B cell (primary cell): Measurements from ENCODE around the gene SIX1. TPM values are rescaled to one million over a fixed set of nuclear protein-coding genes. Genes with fewer than 3 reads are reported as not detected.

Experiments used
- ATAC-seq: fragments of 200-7000 bp; cut with Tn5 transposase; one replicate; pipeline ENCODE4 v1.10.0; 2021; ENCODE audit warnings: low read depth, mild to moderate bottlenecking, moderate number of reproducible peaks, moderate library complexity
- CTCF ChIA-PET: fragments of 350-600 bp; sonication (Branson Sonifier 250); formaldehyde crosslinking; loops from one replicate; lab custom pipeline; 2021; ENCODE audit warnings: antibody characterized with exemption, inconsistent platforms; lab: Charles Lee
- POLR2A ChIA-PET: fragments of 350-600 bp; sonication (Branson Sonifier 250); formaldehyde crosslinking; loops from one replicate; lab custom pipeline; 2021; ENCODE audit warnings: antibody characterized with exemption; lab: Charles Lee
- DNase-seq: peaks from one replicate; pipeline ENCODE4 v3.0.0; 2013
- H2AFZ ChIP-seq: 2 replicates; pipeline ENCODE4 v1.6.1; 2012; ENCODE audit warnings: mild to moderate bottlenecking, low read depth, low read length; ENCODE audit not compliant: insufficient read depth, poor library complexity, severe bottlenecking
- H3K27ac ChIP-seq, 2 donors: 1 replicate in 1 of 2; 2 replicates in 1 of 2; pipeline ENCODE4 v1.5.1; 2012 to 2013; ENCODE audit warnings: low read length in 2 of 2, mild to moderate bottlenecking in 2 of 2, moderate library complexity in 1 of 2
- H3K27me3 ChIP-seq, 4 experiments: fragments of 200-600 bp in 1 of 4; sonication (generic) in 1 of 4; replicated peaks in 1 of 4; 1 replicate in 2 of 4; 2 replicates in 2 of 4; pipeline versions ENCODE4 v1.6.1 to v1.7.0; 2013 to 2016; ENCODE audit warnings: low read length in 3 of 4, mild to moderate bottlenecking in 2 of 4, mixed read lengths in 1 of 4, moderate library complexity in 1 of 4; ENCODE audit not compliant: insufficient read depth in 4 of 4, control insufficient read depth in 3 of 4; ENCODE audit errors: control extremely low read depth in 1 of 4
- H3K36me3 ChIP-seq, 2 experiments: replicated peaks in 1 of 2; 1 replicate in 1 of 2; 2 replicates in 1 of 2; pipeline versions ENCODE4 v1.6.1 to v1.7.1; 2013; ENCODE audit warnings: low read length in 1 of 2; ENCODE audit not compliant: insufficient read depth in 2 of 2, control insufficient read depth in 1 of 2; ENCODE audit errors: control extremely low read depth in 1 of 2, extremely low read depth in 1 of 2
- H3K4me1 ChIP-seq, 2 donors: fragments of 200-600 bp in 1 of 2; sonication (generic) in 1 of 2; 1 replicate in 1 of 2; 2 replicates in 1 of 2; pipeline versions ENCODE4 v1.5.1 to v1.6.1; 2013 to 2017; ENCODE audit warnings: low read length in 2 of 2; ENCODE audit not compliant: control insufficient read depth in 2 of 2, insufficient read depth in 2 of 2
- H3K4me2 ChIP-seq: replicated peaks from 2 replicates; pipeline ENCODE3; 2012; ENCODE audit warnings: mild to moderate bottlenecking, low read depth, low read length; ENCODE audit not compliant: poor library complexity, severe bottlenecking
- H3K4me3 ChIP-seq, 5 experiments: fragments of 200-600 bp in 1 of 5; sonication (generic) in 1 of 5; 1 replicate in 3 of 5; 2 replicates in 2 of 5; pipeline versions ENCODE4 v1.5.1 to v1.7.0; 2011 to 2016; ENCODE audit warnings: low read length in 4 of 5, mild to moderate bottlenecking in 4 of 5, low read depth in 2 of 5, control low read depth in 1 of 5, moderate library complexity in 1 of 5; ENCODE audit not compliant: insufficient read depth in 1 of 5; ENCODE audit errors: control extremely low read depth in 1 of 5, extremely low read depth in 1 of 5
- H3K79me2 ChIP-seq: fragments of 200-600 bp; sonication (generic); one replicate; pipeline ENCODE4 v1.6.0; 2016; ENCODE audit warnings: low read length; ENCODE audit not compliant: control insufficient read depth, insufficient read depth
- H3K9ac ChIP-seq: fragments of 200-600 bp; sonication (generic); 2 replicates; pipeline ENCODE4 v1.6.1; 2017; ENCODE audit warnings: mild to moderate bottlenecking, low read length, moderate library complexity
- H3K9me3 ChIP-seq, 3 donors: one replicate each; pipeline versions ENCODE4 v1.6.1 to v1.7.1; 2013; ENCODE audit warnings: low read length in 2 of 3; ENCODE audit not compliant: control insufficient read depth in 2 of 3, insufficient read depth in 1 of 3; ENCODE audit errors: control extremely low read depth in 1 of 3
- H4K20me1 ChIP-seq: 2 replicates; pipeline ENCODE4 v1.6.0; 2012; ENCODE audit warnings: mild to moderate bottlenecking, low read length; ENCODE audit not compliant: insufficient read depth, control insufficient read depth, poor library complexity, severe bottlenecking
- H3K27ac Mint-ChIP-seq: one replicate; pipeline ENCODE4 v1.8.0; 2021; ENCODE audit warnings: mixed read lengths
- H3K27me3 Mint-ChIP-seq: one replicate; pipeline ENCODE4 v1.8.0; 2021; ENCODE audit warnings: mixed read lengths
- H3K4me1 Mint-ChIP-seq: one replicate; pipeline ENCODE4 v1.8.0; 2021; ENCODE audit warnings: mixed read lengths
- H3K4me3 Mint-ChIP-seq: one replicate; pipeline ENCODE4 v1.8.0; 2021; ENCODE audit warnings: mixed read lengths
- H3K9me3 Mint-ChIP-seq: one replicate; pipeline ENCODE4 v1.8.0; 2022; ENCODE audit warnings: mixed read lengths; ENCODE audit not compliant: insufficient read depth
- EZH2 ChIP-seq: IDR thresholded peaks from 2 replicates; pipeline ENCODE4 v1.6.1; 2012; ENCODE audit warnings: borderline replicate concordance, low read depth, mild to moderate bottlenecking, moderate library complexity, low read length; ENCODE audit not compliant: insufficient read depth, poor library complexity, severe bottlenecking
- WGBS: methylation state at CpG from one replicate; pipeline ENCODE4 v1.1.5; 2013; ENCODE audit warnings: missing lambda C conversion rate; ENCODE audit not compliant: insufficient coverage; 5-methylcytosine and 5-hydroxymethylcytosine counted together
- intact Hi-C: fragments of 100-400 bp; cut with micrococcal nuclease; formaldehyde crosslinking; loops from one replicate; pipeline ENCODE4 v1.10.0; 2022
- polyA plus RNA-seq: library from polyadenylated mRNA; depleted of rRNA; stranded (reverse); fragments of >200 nt; gene quantifications from 2 replicates; pipeline ENCODE4 v1.2.3, GENCODE V29; 2012
- total RNA-seq, 2 donors: library from RNA; stranded (reverse); fragments of 120-200 nt in 1 of 2; gene quantifications; 1 replicate in 1 of 2; 2 replicates in 1 of 2; pipeline versions ENCODE4 v1.2.3 to v1.2.4, GENCODE V29; 2013 to 2022
- TF ChIP-seq, protein P1 (sequence below): fragments of 200-600 bp; IDR thresholded peaks from one replicate; pipeline ENCODE4 v1.8.0; 2022; ENCODE audit warnings: antibody characterized with exemption, mild to moderate bottlenecking

The SIX1 gene
- total and polyA plus RNA-seq, 2 donors (not counting 1 experiment from before 2014, with no cell fraction given): 0.12 to 0.16 TPM

DNA sequence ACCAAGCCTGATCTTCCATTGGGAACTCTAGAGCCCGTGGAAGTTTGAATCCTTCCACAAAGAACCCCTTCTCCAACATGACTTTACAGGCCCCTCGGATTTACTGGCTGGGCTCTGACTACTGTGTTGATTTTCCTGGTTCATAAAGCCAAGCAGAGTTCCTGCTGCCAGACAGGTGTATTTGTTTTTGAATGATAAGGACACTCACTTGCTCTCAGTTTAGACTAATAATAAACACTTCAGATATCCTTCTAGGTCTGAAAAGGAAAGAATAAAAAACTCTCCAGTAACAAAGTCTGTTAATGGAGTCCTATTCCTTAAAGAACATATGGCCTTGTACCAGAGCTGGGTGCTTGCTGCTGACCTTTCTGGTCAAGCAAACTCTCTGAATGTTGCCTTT, 31.0 kb downstream of the SIX1 start:
- ChIA-PET CTCF (no interaction called here), POLR2A (no interaction called here)
- intact Hi-C loops: no loop called here
- H3K36me3 ChIP-seq: no peaks in the 10 kb centered on the region
- no peak overlapping the region for H3K4me2 ChIP-seq
- no peak overlapping the region for H2AFZ ChIP-seq
- H3K9ac ChIP-seq: no peak overlapping the region
- no peak overlapping the region for H3K4me3 ChIP-seq
- peaks cover 0 to 4% (median 0%) of the 10 kb centered on the region in 4 experiments for H3K27me3 ChIP-seq
- TF ChIP-seq, protein P1, sequence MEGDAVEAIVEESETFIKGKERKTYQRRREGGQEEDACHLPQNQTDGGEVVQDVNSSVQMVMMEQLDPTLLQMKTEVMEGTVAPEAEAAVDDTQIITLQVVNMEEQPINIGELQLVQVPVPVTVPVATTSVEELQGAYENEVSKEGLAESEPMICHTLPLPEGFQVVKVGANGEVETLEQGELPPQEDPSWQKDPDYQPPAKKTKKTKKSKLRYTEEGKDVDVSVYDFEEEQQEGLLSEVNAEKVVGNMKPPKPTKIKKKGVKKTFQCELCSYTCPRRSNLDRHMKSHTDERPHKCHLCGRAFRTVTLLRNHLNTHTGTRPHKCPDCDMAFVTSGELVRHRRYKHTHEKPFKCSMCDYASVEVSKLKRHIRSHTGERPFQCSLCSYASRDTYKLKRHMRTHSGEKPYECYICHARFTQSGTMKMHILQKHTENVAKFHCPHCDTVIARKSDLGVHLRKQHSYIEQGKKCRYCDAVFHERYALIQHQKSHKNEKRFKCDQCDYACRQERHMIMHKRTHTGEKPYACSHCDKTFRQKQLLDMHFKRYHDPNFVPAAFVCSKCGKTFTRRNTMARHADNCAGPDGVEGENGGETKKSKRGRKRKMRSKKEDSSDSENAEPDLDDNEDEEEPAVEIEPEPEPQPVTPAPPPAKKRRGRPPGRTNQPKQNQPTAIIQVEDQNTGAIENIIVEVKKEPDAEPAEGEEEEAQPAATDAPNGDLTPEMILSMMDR: no peak
- TF ChIP-seq EZH2: no peak
- no peak overlapping the region for H3K27ac ChIP-seq
- no peaks in the 10 kb centered on the region for H4K20me1 ChIP-seq
- H3K4me1 ChIP-seq: peaks cover 0 to 3% of the 10 kb centered on the region in 2 donors
- H3K4me1 Mint-ChIP-seq: peaks cover 12% of the 10 kb centered on the region
- H3K9me3 ChIP-seq: no peaks in the 10 kb centered on the region
- H3K4me3 Mint-ChIP-seq: no peak overlapping the region
- H3K27ac Mint-ChIP-seq: no peak overlapping the region
- peaks cover 22% of the 10 kb centered on the region for H3K27me3 Mint-ChIP-seq
- no peak for ATAC-seq
- no peaks in the 10 kb centered on the region for H3K9me3 Mint-ChIP-seq
- WGBS: no CpG with 5 or more reads among the region's 2 CpGs
- H3K79me2 ChIP-seq: no peaks in the 10 kb centered on the region
- no peak for DNase-seq

- H3K9me3 Mint-ChIP-seq: no peaks in the 10 kb centered on the region
- DNase-seq (no peak), ATAC-seq (no peak)
- Histone ChIP-seq H2AFZ (no peak overlapping the region), H3K9me3 (peaks cover 0 to 1% (median under 1%) of the 10 kb centered on the region in 3 donors), H3K4me2 (no peak overlapping the region), H3K9ac (no peak overlapping the region), H3K27ac (no peak overlapping the region), H4K20me1 (no peaks in the 10 kb centered on the region), H3K27me3 (no peaks in the 10 kb centered on the region), H3K36me3 (no peaks in the 10 kb centered on the region), H3K79me2 (no peaks in the 10 kb centered on the region), H3K4me3 (no peak overlapping the region), H3K4me1 (peaks cover 0 to 3% of the 10 kb centered on the region in 2 donors)
- no peak overlapping the region for H3K4me3 Mint-ChIP-seq
- H3K27me3 Mint-ChIP-seq: peaks cover 14% of the 10 kb centered on the region
- no peak overlapping the region for H3K27ac Mint-ChIP-seq
- peaks cover 12% of the 10 kb centered on the region for H3K4me1 Mint-ChIP-seq
- intact Hi-C loops: no loop called here
- WGBS: 91% methylated on average over 5 of the region's 11 CpGs
- TF ChIP-seq EZH2: no peak
- TF ChIP-seq, protein P1: no peak
- ChIA-PET CTCF (interaction anchor here (1.2 kb wide), 1 partner anchor 9 kb away, joined by 3 read pairs; no protein-coding TSS in a partner anchor), POLR2A (no interaction called here)
Measured at GRCh38 chr14:60616461-60616959, 32.8 kb downstream of the SIX1 start.
